GM12892 (cell line): ENCODE data around the gene NUBPL.

Experiments
- POLR2A ChIP-seq: IDR thresholded peaks from 2 replicates; pipeline ENCODE4 v1.6.1; 2011; ENCODE audit warnings: low read depth, low read length, control low read depth
- POLR2AphosphoS5 ChIP-seq: IDR thresholded peaks from 2 replicates; pipeline ENCODE4 v1.6.1; 2011; ENCODE audit warnings: low read depth, low read length, control low read depth
- TAF1 ChIP-seq: IDR thresholded peaks from 2 replicates; pipeline ENCODE4 v1.6.1; 2011; ENCODE audit warnings: low read depth, mild to moderate bottlenecking, control low read depth, low read length, borderline replicate concordance

DNA sequence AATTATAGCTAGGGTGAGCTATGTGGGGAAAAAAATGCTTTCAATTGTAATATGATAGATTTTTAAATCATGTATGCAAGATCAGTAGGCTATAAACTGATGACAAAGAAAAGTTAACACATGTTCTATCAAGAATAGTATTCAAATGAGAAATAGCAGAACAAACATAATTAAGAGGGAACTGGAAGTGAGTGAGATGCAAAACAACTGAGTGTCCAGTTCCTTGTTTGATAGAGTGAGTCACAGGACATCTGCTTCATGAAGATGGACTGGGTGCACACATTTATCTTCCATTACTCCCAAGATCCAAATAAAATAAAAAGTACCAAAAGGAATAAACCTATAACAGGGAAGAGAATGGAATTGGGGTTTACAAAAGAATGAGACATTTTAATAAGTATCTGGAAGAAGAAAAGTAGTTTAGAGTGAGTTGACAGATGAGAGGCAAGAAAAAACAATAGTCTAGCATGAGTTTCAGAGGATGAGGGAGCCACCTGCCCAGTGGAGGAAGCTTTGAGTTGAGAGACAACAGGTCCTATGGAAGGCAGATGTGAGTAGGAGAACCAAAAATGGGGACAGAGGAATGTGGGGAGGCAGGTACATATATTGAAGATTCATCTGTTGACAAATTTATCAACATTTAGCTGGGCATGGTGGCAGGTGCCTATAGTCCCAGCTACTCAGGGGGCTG is 337.8 kb downstream of the NUBPL start:
- no peak for TF ChIP-seq POLR2A
- no peak for TF ChIP-seq POLR2AphosphoS5
- TF ChIP-seq TAF1: no peak
